ENCODE results near the gene SPTLC2. TPM values are rescaled to one million over a fixed set of nuclear protein-coding genes. Genes with fewer than 3 reads are reported as not detected.

SPTLC2 gene
- total and polyA plus RNA-seq, 2 of the 8 experiments (the other 6 are each of a cell fraction or from before 2014, with no cell fraction given): 8.9 to 35.1 TPM

DNA sequence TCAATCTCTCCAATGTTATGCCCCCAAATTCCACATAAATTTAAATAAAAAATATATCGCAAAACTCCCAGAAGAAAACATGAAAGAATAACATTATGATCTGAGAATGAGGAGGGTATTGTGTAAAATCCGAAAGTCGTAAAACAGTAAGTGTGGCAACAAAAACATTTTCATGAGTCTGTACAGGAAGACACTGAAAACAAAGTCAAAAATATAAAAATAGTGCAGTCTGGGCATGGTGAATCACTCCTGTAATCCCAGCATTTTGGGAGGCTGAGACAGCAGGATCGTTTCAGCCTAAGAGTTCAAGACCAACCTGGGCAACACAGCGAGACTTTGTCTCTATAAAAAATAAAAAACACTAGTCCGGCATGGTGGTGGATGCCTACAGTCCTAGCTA lies 57.1 kb downstream of the SPTLC2 start:
- DNase-seq (ENCODE audit: low read depth in 1 of 2, low spot score in 2 of 2) (no peak), FAIRE-seq (no peak)
- H3K9me3 ChIP-seq (ENCODE audit: insufficient read depth in 2 of 2, low read depth in 1 of 2, low read length in 1 of 2): no peaks in the 10 kb centered on the region
- H3K23me2 ChIP-seq (ENCODE audit: low read depth, low read length): no peaks in the 10 kb centered on the region
- no peak overlapping the region for H2BK15ac ChIP-seq (ENCODE audit: low read length)
- no peak overlapping the region for H4K91ac ChIP-seq (replicated peaks; ENCODE audit: insufficient read length, low read length)
- H3K4me1 ChIP-seq (replicated peaks in 1 of 4; ENCODE audit: control insufficient read depth in 3 of 4, insufficient read depth in 4 of 4, low read length in 3 of 4): no peaks in the 10 kb centered on the region
- no peak overlapping the region for H3K56ac ChIP-seq (replicated peaks; ENCODE audit: insufficient read length, low read depth, low read length)
- ChIA-PET POLR2A (ENCODE audit: partially characterized antibody) (no interaction called here), CTCF (ENCODE audit: partially characterized antibody) (no interaction called here)
- no peak overlapping the region for H3K4ac ChIP-seq (replicated peaks; ENCODE audit: insufficient read length, low read depth, low read length)
- no peaks in the 10 kb centered on the region for H3K79me2 ChIP-seq (ENCODE audit: control insufficient read depth in 1 of 2, insufficient read depth in 2 of 2, low read length in 2 of 2)
- no peak overlapping the region for H2AFZ ChIP-seq (ENCODE audit: low read length)
- no peak overlapping the region for H3K23ac ChIP-seq (ENCODE audit: insufficient read length)
- no peak overlapping the region for H2BK120ac ChIP-seq (replicated peaks; ENCODE audit: low read depth, low read length)
- H3K27me3 ChIP-seq (replicated peaks in 1 of 4; ENCODE audit: control insufficient read depth in 3 of 4, extremely low read depth in 1 of 4, insufficient read depth in 3 of 4, low read length in 3 of 4): no peaks in the 10 kb centered on the region
- no peak overlapping the region for H2BK12ac ChIP-seq (ENCODE audit: low read depth, low read length)
- no peak overlapping the region for H2BK20ac ChIP-seq (ENCODE audit: low read length)
- H3K4me2 ChIP-seq (ENCODE audit: insufficient read depth in 1 of 2, low read depth in 2 of 2, low read length in 2 of 2): no peak overlapping the region
- H3K18ac ChIP-seq (ENCODE audit: extremely low read depth, low read length): no peak overlapping the region
- no peak overlapping the region for H4K5ac ChIP-seq (ENCODE audit: insufficient read length, low read depth, low read length)
- H3K14ac ChIP-seq (ENCODE audit: insufficient read length): no peak overlapping the region
- no peak overlapping the region for H2BK5ac ChIP-seq (ENCODE audit: low read depth, low read length)
- no peak overlapping the region for H3K4me3 ChIP-seq (ENCODE audit: extremely low read depth in 1 of 4, insufficient read depth in 2 of 4, low read depth in 3 of 4, low read length in 4 of 4)
- H3K27ac ChIP-seq (ENCODE audit: low read depth, low read length): no peak overlapping the region
- H4K8ac ChIP-seq (ENCODE audit: extremely low read depth, insufficient read depth, low read length): no peak overlapping the region
- no peaks in the 10 kb centered on the region for H4K20me1 ChIP-seq (replicated peaks in 1 of 2; ENCODE audit: control insufficient read depth in 1 of 2, insufficient read depth in 2 of 2, low read length in 2 of 2)
- H3K79me1 ChIP-seq (ENCODE audit: low read depth, low read length): no peaks in the 10 kb centered on the region
- H3K36me3 ChIP-seq (ENCODE audit: control insufficient read depth in 2 of 4, insufficient read depth in 4 of 4, low read length in 3 of 4): peaks cover 3 to 16% (median 7%) of the 10 kb centered on the region in 4 experiments; a peak in 6 of 8 replicates
- 90% methylated on average over 6 of the region's 6 CpGs; no CpG with 5 or more reads in 1 of the 2 experiments for WGBS, 2 experiments (ENCODE audit: extremely low coverage in 1 of 2, insufficient coverage in 1 of 2, insufficient read length in 1 of 2, insufficient replicate concordance in 2 of 2, low coverage in 1 of 2, low lambda C conversion rate in 2 of 2, missing lambda C conversion rate in 1 of 2)
- no peak overlapping the region for H2AK5ac ChIP-seq (ENCODE audit: low read depth, low read length)
- H3K9ac ChIP-seq (replicated peaks in 1 of 4; ENCODE audit: extremely low read depth in 1 of 4, low read depth in 3 of 4, low read length in 3 of 4): no peak overlapping the region
- TF ChIP-seq, protein P1, sequence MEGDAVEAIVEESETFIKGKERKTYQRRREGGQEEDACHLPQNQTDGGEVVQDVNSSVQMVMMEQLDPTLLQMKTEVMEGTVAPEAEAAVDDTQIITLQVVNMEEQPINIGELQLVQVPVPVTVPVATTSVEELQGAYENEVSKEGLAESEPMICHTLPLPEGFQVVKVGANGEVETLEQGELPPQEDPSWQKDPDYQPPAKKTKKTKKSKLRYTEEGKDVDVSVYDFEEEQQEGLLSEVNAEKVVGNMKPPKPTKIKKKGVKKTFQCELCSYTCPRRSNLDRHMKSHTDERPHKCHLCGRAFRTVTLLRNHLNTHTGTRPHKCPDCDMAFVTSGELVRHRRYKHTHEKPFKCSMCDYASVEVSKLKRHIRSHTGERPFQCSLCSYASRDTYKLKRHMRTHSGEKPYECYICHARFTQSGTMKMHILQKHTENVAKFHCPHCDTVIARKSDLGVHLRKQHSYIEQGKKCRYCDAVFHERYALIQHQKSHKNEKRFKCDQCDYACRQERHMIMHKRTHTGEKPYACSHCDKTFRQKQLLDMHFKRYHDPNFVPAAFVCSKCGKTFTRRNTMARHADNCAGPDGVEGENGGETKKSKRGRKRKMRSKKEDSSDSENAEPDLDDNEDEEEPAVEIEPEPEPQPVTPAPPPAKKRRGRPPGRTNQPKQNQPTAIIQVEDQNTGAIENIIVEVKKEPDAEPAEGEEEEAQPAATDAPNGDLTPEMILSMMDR (IDR thresholded peaks at IDR 0.05; ENCODE audit: control extremely low read depth in 1 of 3, insufficient read depth in 1 of 3, low read depth in 1 of 3, low read length in 3 of 3): no peak
- TF ChIP-seq SUZ12 (IDR thresholded peaks at IDR 0.05; ENCODE audit: low read length): no peak
- no peak for TF ChIP-seq CHD2 (IDR thresholded peaks at IDR 0.05; ENCODE audit: low read length)
- no peak for TF ChIP-seq EZH2 (IDR thresholded peaks at IDR 0.05; ENCODE audit: low read depth, low read length, severe bottlenecking)
